Stimulated activated CD4-positive, alpha-beta T cell treated with anti-CD3 and anti-CD28 coated beads, Interleukin-1b, Interleukin-23, amount 100 ng/mL, for 24 hours (primary cell): ENCODE results near the gene RASIP1.
A peak's percentile ranks its signal among the peaks of the same experiment; 100 is the strongest.
"Not testable (repeated sequence)": the region's sequence is repeated elsewhere in the genome, so short reads cannot be mapped to it uniquely, and the experiment has no call there.

Experiments used
- DNase-seq, 4 experiments: peaks; one replicate each; pipeline ENCODE4 v3.0.0-alpha.2; 2020; ENCODE audit warnings: low read depth in 4 of 4, low spot score in 1 of 4

The RASIP1 gene

DNA sequence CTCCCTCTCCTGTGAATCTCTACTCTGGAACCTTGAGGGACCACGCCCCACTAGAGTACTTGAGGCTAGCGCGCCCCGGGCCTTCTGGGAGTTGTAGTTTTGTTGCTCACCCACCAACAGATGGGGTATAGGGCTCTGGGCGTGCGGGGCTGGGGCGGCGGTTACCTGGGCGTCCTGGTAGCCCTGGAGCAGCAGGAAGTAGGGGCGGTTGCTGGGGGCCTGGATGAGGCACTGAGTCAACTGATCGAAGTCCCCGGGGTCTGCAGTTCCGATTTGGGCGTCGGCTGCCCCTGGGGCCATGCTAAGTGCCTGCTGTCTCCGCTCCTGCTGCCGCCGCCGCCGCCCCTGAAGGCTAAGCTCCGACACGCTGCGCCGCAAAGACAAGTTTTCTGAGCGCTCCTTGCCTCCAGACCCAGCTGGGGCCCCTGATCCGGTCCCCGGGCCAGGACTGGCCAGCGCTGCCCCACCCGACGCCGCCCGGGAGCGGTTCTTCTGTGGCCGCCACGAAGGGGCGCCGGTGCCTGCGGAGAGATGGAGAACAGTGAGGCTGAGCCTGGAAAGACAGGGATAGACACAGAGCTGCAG is 5.3 kb downstream of the RASIP1 start:
- no peak for DNase-seq

DNA sequence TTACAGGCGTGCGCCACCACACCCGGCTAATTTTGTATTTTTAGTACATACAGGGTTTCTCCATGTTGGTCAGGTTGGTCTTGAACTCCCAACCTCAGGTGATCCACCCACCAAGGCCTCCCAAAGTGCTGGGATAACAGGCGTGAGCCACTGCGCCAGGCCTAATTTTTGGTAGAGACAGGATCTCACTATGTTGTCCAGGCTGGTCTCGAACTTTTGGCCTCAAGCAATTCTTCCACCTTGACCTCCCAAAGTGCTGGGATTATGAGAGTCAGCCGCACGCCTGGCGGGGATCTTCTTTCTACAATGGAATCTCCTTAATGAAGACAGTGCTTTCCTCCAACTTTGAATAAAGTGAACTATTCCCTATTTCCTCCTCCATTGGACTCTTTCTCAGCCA is 5.8 kb downstream of the RASIP1 start:
- DNase-seq: no peak

DNA sequence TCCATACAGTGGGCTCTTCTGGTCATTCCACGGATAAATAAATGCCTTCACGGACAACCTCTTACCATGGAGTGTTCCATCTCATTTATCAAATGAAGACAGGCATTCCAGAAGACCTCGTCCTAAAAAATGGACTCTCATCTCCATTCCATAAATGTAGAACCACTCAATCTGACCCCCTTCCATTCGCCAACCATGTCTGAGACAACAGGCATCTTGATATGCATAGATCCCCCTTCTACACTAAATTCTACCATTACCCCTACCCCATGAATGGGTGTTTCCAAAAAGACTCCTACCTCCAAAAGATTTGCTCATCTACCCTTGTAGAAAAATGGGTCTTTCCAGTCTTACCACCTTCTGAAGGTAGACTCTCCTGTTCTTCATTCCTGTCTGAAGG is 9.0 kb downstream of the RASIP1 start:
- no peak for DNase-seq

GRCh38 chr19:48728911-48729664 is 11.3 kb downstream of the RASIP1 start:
- no peak for DNase-seq

DNA sequence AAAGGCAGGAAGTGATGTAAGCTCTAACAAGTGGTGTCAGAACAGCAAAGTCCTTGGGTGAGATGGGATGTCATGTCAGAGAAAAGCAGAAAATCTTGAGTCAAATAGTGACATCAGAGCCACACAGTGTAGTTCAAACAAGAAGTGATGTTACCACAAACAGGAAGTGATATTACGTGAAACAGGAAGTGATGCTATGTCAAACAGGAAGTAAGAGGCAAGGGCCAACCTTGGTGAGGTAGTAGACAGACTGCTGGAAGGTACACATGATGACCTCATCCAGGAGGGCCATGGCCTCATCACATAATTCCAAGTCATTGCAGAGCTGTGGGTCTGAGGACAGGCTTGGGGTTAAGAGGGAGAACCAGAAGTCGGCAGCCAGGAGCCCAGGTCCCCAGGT is 13.9 kb downstream of the RASIP1 start:
- DNase-seq: no peak

GRCh38 chr19:48724796-48725753 is 15.3 kb downstream of the RASIP1 start:
- DNase-seq: no peak

DNA sequence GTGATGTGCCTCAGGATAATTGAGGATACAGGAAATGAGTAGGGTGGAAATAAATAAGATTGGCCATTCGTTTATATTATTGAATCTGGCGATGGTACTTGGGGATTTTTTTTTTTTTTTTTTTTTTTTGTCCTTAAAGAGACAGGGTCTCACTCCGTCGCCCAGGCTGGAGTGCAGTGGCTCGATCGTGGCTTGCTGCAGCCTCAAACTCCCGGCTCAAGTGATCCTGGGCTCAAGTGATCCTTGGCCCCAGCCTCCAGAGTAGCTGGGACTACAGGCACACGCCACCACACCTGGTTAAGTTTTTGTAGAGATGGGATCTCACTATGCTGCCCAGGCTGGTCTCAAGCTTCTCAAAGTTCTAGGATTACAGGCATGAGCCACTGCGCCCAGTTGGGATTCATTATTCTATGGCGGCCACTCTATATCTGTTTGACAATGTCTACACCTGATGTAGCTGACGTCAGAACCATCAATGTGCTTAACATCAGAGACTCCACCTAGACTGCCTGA is 18.2 kb downstream of the RASIP1 start:
- DNase-seq: no peak

DNA sequence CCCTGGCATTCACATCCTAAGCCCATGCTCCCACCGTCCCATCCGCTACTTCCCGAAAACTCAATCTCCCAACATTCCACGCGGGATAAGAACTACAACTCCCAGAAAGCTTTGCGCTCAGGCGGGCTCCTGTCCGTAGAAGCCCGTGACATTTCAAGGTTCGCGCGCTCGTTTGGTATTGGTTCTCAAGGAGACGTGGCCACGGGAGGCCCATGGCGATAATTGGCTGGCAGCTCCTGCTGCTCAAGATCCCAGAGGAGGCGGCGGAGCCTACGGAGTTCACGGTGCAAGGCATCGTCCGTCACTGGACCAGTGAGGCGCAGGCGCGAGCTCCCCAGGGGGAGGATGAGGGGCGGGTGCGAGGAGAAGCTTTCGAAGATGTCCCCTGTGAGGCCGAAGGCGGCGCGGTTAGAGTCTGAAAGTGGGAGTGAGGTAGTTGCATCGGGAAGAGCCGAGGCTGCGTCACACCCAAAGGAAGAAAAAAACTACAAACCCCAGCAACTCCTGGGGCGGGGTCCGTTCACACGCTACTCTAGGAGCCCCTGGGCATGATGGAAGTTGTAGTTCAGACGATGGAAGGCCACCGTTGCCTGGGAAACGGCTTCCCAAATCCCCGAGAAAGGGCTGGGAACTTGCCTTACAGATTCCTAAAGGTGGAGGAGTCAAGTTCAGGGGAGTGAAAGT is 19.7 kb downstream of the RASIP1 start:
- peak; percentile 70 to 88 (median 87) for DNase-seq

DNA sequence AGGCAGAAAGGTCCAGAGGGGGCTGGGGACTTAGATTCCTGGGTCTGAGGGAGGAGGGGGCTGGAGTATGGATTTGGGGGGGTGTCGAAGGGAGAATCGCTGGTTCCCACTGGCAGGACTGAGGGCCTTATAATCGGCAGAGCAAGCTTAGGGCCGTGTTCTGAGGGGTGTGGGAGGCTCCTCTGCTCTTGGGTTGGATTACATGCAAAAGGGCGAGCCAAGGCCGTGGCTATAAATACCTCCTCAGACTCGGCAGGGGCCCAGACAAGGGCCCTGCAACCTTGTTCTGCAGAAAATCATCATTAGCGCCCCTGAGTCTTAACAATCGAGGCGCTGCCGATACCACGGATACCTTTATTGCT is 20.2 kb downstream of the RASIP1 start:
- no peak for DNase-seq

DNA sequence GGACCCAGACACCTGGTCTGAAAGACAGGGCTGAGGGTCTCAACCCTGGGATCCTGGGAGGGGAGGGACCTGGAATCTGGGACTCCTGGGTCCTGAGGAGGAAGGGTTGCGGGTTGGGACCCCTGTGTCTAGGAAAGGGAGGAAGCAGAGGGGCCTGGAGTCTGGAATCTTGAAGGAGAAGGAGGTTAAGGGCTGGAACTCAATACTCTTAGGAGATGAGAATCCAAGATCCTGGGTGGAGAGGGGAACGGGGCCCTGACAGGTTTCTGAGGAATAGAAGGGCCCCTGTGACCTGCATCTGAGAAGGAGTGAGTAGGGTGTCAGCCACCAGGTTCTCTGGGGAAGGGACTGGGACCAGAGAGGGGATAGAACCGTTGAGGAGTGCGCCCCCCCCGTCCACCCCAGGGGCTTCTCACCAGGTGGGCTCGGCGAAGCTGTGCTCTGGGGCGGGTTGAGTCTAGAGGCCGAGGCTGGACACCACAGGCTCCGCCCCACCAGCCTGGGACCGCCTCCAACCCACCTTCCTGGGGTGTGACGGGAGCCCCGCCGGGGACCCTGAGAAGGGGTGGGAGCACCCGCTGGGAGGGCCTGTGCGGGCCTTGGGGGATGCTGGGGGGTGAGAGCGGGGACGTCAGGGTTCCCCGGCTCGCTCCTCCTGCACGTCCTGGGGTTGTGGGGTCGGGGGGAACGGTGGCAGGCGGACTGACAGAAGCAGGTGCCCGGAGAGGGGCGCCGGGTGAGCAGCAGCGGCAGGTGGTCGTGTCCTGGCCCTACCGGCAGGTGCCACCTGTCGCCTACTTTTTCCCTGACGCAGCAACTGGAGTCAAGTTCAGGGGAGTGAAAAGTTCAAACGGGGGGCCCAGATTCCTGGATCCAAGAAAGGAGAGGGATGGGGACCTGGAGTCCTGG is 20.9 kb downstream of the RASIP1 start, which contains the start of gene MAMSTR:
MAMSTR (minus strand) TSS at position 463 of the 909 bp plus-strand sequence. CDS start 694 bp downstream, outside the sequence.
- no peak for DNase-seq

GRCh38 chr19:48718711-48719231 is 21.6 kb downstream of the RASIP1 start:
- no peak for DNase-seq

- DNase-seq: not testable (repeated sequence)
These were observed 22.3 kb downstream of the RASIP1 start for GRCh38 chr19:48718106-48718505.

GRCh38 chr19:48716562-48717291 is 23.7 kb downstream of the RASIP1 start:
- no peak for DNase-seq

DNA sequence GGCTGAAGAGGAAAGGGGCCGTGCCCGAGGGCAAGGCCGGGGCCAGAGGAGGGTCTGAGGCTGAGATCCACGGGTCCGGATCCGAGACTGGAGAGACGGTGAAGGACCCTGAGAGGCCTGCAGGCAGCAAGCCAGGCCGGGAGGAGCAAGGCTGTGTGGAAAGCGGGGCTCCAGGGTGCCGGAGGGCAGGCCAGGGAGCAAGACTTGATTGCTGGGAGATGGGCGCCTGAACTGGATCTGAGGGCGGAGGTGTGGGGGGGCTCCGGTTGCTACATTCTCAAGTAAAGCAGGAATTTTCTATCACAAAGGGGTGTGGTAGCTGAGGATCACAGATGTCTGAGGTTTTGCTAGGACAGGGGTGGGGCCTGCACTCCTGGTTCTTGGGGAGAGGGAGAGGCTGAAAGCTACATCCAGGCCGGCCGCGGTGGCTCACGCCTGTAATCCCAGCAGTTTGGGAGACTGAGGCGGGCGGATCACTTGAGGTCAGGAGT is 24.7 kb downstream of the RASIP1 start:
- DNase-seq: no peak

- DNase-seq: no peak
These were observed 25.4 kb downstream of the RASIP1 start for GRCh38 chr19:48714759-48715675.

DNA sequence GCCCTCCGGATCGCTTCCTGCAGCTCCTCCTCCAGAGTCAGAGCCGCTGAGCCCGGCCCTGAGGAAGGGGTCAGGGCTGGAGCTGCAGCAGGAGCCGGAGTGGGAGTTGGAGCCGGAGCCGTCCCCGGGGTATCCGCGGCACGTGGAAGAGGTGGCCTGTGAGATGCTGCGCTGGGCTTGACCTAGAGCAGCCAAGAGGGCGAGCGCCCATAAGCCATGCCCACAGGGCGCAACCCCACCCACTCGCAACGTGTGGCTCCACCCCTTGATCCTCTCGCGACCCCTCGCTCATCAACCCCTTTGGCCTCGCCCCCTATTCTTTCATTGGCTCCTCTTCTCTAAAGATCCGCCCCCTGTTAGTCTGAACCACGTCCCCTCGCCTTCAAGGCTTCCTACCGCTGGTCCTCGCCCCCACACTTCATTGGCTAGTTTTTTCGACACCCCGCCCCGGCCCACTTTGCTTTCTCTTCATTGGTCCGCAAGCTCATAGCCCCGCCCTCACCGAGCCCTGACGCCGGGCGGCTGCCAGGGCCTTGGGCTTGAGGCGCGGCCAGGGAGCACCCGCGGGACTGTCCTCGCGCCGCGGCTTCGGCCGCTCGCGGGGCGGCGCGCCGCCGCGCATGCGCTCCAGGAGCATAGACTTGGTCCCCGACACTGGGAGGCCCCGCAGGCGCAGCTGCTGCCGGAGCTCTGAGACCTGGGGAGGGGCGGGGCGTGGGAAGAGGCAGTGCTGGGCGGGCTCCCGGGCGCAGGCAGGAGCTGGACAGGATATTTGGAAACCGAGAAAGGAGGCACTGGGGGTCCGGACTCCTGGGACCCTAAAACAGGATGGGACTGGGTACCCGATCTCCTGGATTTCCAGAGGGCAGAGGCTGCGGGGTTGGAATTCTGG is 26.3 kb downstream of the RASIP1 start:
- DNase-seq: peak; percentile 88 to 98 (median 93)
